Panc1 (cell line): ENCODE measurements around the gene PTGES. TPM values are rescaled to one million over a fixed set of nuclear protein-coding genes. Genes with fewer than 3 reads are reported as not detected.
"Not testable (repeated sequence)": the region's sequence is repeated elsewhere in the genome, so short reads cannot be mapped to it uniquely, and the experiment has no call there.

Experiments
- ATAC-seq: fragments of 200-7000 bp; cut with Tn5 transposase; 2 replicates; pipeline ENCODE4 v1.9.1; 2020; ENCODE audit warnings: mild to moderate bottlenecking, moderate library complexity
- BruUV-seq: library from RNA; stranded (reverse); fragments of 400-500 nt; replicated peaks from 2 replicates; lab custom pipeline; 2021; lab: Mats Ljungman, UMichigan
- CTCF ChIA-PET: fragments of 300-600 bp; sonication (Branson Sonifier 250); formaldehyde crosslinking; loops from one replicate; lab custom pipeline; 2022; ENCODE audit warnings: antibody characterized with exemption; lab: Charles Lee
- POLR2A ChIA-PET: fragments of 300-600 bp; sonication (Branson Sonifier 250); formaldehyde crosslinking; loops from one replicate; lab custom pipeline; 2022; ENCODE audit warnings: antibody characterized with exemption; lab: Charles Lee
- DNase-seq: peaks from one replicate; pipeline ENCODE4 v3.0.0-alpha.2; 2010; ENCODE audit warnings: low read depth, low spot score
- H3K27ac ChIP-seq: 2 replicates; pipeline ENCODE4 v1.5.1; 2011; ENCODE audit warnings: mild to moderate bottlenecking, low read length, inconsistent platforms
- H3K27me3 ChIP-seq: fragments of 200-500 bp; sonication (Bioruptor generic); 2 replicates; pipeline ENCODE4 v1.6.0; 2014; ENCODE audit warnings: low read length, inconsistent platforms; ENCODE audit not compliant: control insufficient read depth, insufficient read depth
- H3K36me3 ChIP-seq: fragments of 200-500 bp; sonication (Bioruptor generic); 2 replicates; pipeline ENCODE4 v1.5.1; 2014; ENCODE audit warnings: inconsistent platforms, mild to moderate bottlenecking, low read length, moderate library complexity; ENCODE audit not compliant: control insufficient read depth, insufficient read depth
- H3K4me1 ChIP-seq: 2 replicates; pipeline ENCODE4 v1.5.1; 2011; ENCODE audit warnings: inconsistent platforms, mild to moderate bottlenecking, low read length, moderate library complexity; ENCODE audit not compliant: control insufficient read depth, insufficient read depth
- H3K4me3 ChIP-seq, 2 experiments: 2 replicates each; pipeline ENCODE4 v1.5.1; 2011 to 2012; ENCODE audit warnings: low read depth in 2 of 2, low read length in 2 of 2, mild to moderate bottlenecking in 2 of 2, inconsistent platforms in 1 of 2, moderate library complexity in 1 of 2
- H3K9me3 ChIP-seq: fragments of 200-500 bp; sonication (Bioruptor generic); 2 replicates; pipeline ENCODE4 v1.5.1; 2014; ENCODE audit warnings: low read depth, mild to moderate bottlenecking, inconsistent platforms, low read length, moderate library complexity; ENCODE audit not compliant: control insufficient read depth, insufficient read depth
- POLR2AphosphoS5 ChIP-seq: IDR thresholded peaks from 2 replicates; pipeline ENCODE4 v1.6.1; 2012; ENCODE audit warnings: mild to moderate bottlenecking, low read depth, low read length, moderate library complexity
- SIN3A ChIP-seq: IDR thresholded peaks from 2 replicates; pipeline ENCODE4 v1.6.1; 2012; ENCODE audit warnings: low read depth, mild to moderate bottlenecking, low read length, moderate library complexity, borderline replicate concordance; ENCODE audit not compliant: insufficient read depth
- TCF7L2 ChIP-seq: IDR thresholded peaks from 2 replicates; pipeline ENCODE4 v1.6.1; 2011; ENCODE audit warnings: mild to moderate bottlenecking, low read depth, low read length, inconsistent platforms
- in situ Hi-C: cut with HindIII; loops from 2 replicates; pipeline ENCODE4 v1.10.0; 2016; ENCODE audit warnings: low sequenced_read_pairs, low pct_unique_long_range_greater_than_20kb
- intact Hi-C: fragments of 100-400 bp; cut with micrococcal nuclease; formaldehyde crosslinking; loops from one replicate; pipeline ENCODE4 v1.10.0; 2022; ENCODE audit not compliant: unreplicated experiment
- total RNA-seq: library from RNA; stranded (reverse); gene quantifications from one replicate; pipeline ENCODE4 v1.2.1, GENCODE V29; 2021; ENCODE audit not compliant: unreplicated experiment
- TF ChIP-seq, protein P1 (sequence below), 2 experiments: IDR thresholded peaks; 2 replicates each; pipeline ENCODE4 v1.6.1; 2011 to 2012; ENCODE audit warnings: low read depth in 2 of 2, control low read depth in 1 of 2, low read length in 1 of 2, mild to moderate bottlenecking in 1 of 2, moderate library complexity in 1 of 2; ENCODE audit not compliant: insufficient read depth in 1 of 2
- TF ChIP-seq, protein P2 (sequence below): fragments of 450-650 bp; IDR thresholded peaks from 2 replicates; pipeline ENCODE4 v1.5.1; 2017; ENCODE audit warnings: mild to moderate bottlenecking

PTGES gene
- total RNA-seq, 1 experiment from 2014 or later: 1.1 TPM

DNA sequence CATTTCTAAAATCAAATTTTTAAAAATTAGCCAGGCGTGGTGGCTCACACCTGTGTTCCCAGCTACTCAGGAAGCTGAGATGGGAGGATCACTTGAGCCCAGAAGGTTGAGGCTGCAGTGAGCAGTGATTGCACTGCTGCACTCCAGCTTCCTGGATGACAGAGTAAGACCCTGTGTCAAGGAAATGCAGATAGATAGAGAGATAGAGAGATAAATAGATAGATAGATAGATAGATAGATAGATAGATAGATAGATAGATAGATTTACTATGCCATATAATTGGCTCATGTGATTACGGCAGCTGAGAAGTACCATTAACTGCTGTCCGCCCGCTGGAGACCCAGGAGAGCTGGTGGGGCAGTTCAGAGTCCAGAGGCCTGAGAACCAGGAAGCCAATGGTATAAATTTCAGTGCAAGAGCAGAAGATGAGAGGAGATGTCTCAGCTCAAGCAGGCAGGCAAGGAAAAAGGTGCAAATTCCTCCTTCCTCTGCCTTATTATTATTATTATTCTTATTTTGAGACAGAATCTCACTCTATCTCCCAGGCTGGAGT, 13.0 kb upstream of the PTGES start:
- peaks cover 4% of the 10 kb centered on the region; the same call in 1 of the 2 replicates for H3K4me1 ChIP-seq
- H3K9me3 ChIP-seq: no peaks in the 10 kb centered on the region
- no peak overlapping the region for H3K27ac ChIP-seq
- BruUV-seq: no TSS peak
- H3K27me3 ChIP-seq: no peaks in the 10 kb centered on the region
- TF ChIP-seq SIN3A (no peak), TCF7L2 (no peak), POLR2AphosphoS5 (no peak)
- TF ChIP-seq, protein P1, sequence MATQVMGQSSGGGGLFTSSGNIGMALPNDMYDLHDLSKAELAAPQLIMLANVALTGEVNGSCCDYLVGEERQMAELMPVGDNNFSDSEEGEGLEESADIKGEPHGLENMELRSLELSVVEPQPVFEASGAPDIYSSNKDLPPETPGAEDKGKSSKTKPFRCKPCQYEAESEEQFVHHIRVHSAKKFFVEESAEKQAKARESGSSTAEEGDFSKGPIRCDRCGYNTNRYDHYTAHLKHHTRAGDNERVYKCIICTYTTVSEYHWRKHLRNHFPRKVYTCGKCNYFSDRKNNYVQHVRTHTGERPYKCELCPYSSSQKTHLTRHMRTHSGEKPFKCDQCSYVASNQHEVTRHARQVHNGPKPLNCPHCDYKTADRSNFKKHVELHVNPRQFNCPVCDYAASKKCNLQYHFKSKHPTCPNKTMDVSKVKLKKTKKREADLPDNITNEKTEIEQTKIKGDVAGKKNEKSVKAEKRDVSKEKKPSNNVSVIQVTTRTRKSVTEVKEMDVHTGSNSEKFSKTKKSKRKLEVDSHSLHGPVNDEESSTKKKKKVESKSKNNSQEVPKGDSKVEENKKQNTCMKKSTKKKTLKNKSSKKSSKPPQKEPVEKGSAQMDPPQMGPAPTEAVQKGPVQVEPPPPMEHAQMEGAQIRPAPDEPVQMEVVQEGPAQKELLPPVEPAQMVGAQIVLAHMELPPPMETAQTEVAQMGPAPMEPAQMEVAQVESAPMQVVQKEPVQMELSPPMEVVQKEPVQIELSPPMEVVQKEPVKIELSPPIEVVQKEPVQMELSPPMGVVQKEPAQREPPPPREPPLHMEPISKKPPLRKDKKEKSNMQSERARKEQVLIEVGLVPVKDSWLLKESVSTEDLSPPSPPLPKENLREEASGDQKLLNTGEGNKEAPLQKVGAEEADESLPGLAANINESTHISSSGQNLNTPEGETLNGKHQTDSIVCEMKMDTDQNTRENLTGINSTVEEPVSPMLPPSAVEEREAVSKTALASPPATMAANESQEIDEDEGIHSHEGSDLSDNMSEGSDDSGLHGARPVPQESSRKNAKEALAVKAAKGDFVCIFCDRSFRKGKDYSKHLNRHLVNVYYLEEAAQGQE (IDR thresholded peaks at IDR 0.05; ENCODE audit: insufficient read depth in 1 of 2, low read depth in 2 of 2, low read length in 1 of 2): no peak
- TF ChIP-seq, protein P2, sequence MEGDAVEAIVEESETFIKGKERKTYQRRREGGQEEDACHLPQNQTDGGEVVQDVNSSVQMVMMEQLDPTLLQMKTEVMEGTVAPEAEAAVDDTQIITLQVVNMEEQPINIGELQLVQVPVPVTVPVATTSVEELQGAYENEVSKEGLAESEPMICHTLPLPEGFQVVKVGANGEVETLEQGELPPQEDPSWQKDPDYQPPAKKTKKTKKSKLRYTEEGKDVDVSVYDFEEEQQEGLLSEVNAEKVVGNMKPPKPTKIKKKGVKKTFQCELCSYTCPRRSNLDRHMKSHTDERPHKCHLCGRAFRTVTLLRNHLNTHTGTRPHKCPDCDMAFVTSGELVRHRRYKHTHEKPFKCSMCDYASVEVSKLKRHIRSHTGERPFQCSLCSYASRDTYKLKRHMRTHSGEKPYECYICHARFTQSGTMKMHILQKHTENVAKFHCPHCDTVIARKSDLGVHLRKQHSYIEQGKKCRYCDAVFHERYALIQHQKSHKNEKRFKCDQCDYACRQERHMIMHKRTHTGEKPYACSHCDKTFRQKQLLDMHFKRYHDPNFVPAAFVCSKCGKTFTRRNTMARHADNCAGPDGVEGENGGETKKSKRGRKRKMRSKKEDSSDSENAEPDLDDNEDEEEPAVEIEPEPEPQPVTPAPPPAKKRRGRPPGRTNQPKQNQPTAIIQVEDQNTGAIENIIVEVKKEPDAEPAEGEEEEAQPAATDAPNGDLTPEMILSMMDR: no peak
- no peak for DNase-seq
- ChIA-PET POLR2A (no interaction called here), CTCF (no interaction called here)
- in situ Hi-C loops (no loop called here), intact Hi-C loops (no loop called here)
- no peak overlapping the region for H3K4me3 ChIP-seq
- no peaks in the 10 kb centered on the region for H3K36me3 ChIP-seq
- no peak for ATAC-seq

DNA sequence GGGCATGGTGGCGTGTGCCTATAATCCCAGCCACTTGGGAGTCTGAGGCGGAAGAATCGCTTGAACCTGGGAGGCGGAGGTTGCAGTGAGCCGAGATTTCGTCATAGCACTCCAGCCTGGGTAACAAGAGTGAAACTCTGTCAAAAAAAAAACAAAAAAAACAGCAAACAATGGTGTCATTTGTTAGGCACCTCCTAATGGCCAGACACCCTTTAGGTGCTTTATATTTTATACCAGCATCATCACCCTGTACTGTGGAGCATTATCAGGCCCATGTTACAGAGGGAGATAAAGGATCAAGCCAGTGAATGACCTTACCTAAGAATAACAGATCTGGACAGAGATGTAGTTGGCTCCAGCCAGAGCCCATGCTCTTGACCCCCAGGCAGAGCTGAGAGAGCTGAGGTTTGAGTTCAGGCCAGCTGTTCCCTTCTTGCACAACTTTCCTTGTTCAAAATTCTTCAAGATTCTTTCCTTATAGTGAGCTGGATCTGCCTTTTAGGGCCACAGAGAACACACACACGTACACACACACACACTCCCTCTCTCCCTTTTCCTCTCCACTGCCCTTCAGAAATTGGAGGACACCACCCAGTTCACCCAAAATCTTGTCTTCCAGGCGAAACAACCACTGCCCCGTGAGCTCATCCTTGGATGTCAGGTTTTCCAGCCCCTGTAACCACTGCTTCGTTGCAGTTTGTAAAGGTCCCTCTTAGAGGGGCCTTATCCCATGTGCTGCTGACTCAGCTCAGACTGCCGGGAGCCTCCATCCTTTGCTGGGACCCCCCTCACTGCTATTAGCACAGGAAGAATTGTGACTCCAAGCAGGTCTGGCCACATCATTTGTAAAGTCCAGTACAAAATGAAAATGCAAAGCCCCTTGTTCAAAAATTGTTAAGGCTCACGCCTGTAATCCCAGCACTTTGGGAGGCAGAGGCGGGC, 10.4 kb upstream of the PTGES start:
- H3K4me3 ChIP-seq: no peak overlapping the region
- CTCF ChIA-PET: interaction anchor here (1.2 kb wide), 1 partner anchor 25 kb away, joined by 21 read pairs; no protein-coding TSS in a partner anchor
- TF ChIP-seq, protein P2: no peak
- TF ChIP-seq SIN3A: no peak
- TF ChIP-seq, protein P1 (IDR thresholded peaks at IDR 0.05; ENCODE audit: insufficient read depth in 1 of 2, low read depth in 2 of 2, low read length in 1 of 2): no peak
- TF ChIP-seq TCF7L2: no peak
- no peak for TF ChIP-seq POLR2AphosphoS5
- no TSS peak for BruUV-seq
- H3K27ac ChIP-seq: no peak overlapping the region
- POLR2A ChIA-PET: interaction anchor here (0.7 kb wide), 1 partner anchor 112 kb away, joined by 3 read pairs; no protein-coding TSS in a partner anchor
- no peak for DNase-seq
- intact Hi-C loops: no loop called here
- H3K9me3 ChIP-seq: no peaks in the 10 kb centered on the region
- peaks cover 4% of the 10 kb centered on the region; the same call in 1 of the 2 replicates for H3K4me1 ChIP-seq
- in situ Hi-C loops: no loop called here
- no peaks in the 10 kb centered on the region for H3K36me3 ChIP-seq
- ATAC-seq: no peak
- no peaks in the 10 kb centered on the region for H3K27me3 ChIP-seq

DNA sequence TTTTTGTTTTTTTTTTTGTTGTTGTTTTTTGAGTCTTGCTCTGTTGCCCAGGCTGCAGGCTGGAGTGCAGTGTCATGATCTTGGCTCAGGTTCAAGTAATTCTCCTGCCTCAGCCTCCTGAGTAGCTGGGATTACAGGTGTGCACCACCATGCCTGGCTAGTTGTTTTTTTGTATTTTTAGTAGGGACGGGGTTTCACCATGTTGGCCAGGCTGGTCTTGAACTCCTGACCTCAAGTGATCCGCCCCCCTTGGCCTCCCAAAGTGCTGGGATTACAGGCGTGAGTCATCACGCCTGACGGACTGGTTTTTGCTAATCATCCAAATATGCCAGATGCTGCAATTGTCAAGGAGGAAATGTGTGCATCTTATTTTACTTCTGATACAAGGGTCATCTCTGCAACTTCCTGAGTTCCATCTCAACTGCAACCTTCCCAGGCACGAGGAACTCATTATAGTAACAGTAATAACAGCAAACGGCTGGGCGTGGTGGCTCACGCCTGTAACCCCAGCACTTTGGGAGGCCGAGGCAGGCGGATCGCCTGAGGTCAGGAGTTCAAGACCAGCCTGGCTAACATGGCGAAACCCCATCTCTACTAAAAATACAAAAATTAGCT, 9.6 kb upstream of the PTGES start:
- H3K4me1 ChIP-seq, in situ Hi-C loops, H3K27me3 ChIP-seq, ATAC-seq, H3K27ac ChIP-seq, H3K4me3 ChIP-seq, DNase-seq, H3K36me3 ChIP-seq, H3K9me3 ChIP-seq, BruUV-seq, intact Hi-C loops: not testable (repeated sequence)
- CTCF ChIA-PET: interaction anchor here (0.7 to 0.9 kb wide), 2 partner anchors 10 to 23 kb away, joined by 6 to 8 read pairs; no protein-coding TSS in a partner anchor
- POLR2A ChIA-PET: interaction anchor here (0.7 kb wide), 2 partner anchors 10 to 35 kb away, joined by 7 to 9 read pairs; partner anchors contain the start of gene PTGES
